ENCODE data around the gene GRAP2. TPM values are rescaled to one million over a fixed set of nuclear protein-coding genes. Genes with fewer than 3 reads are reported as not detected.

GRAP2 gene
- total RNA-seq, 1 experiment from 2014 or later = not detected

- H3K27me3 ChIP-seq = peaks cover 17% of the 10 kb centered on the region
- no peak overlapping the region for H3K4me3 ChIP-seq
- H3K9me3 ChIP-seq = no peaks in the 10 kb centered on the region
- DNase-seq = no peak
- H3K36me3 ChIP-seq = no peaks in the 10 kb centered on the region
Observed at GRCh38 chr22:39932918-39933649, 32.2 kb downstream of the GRAP2 start.

- Histone ChIP-seq H3K4me3 (no peak overlapping the region), H3K27me3 (peaks cover 17% of the 10 kb centered on the region), H3K9me3 (no peaks in the 10 kb centered on the region), H3K36me3 (no peaks in the 10 kb centered on the region)
- DNase-seq = no peak
Observed at GRCh38 chr22:39933741-39934140, 32.9 kb downstream of the GRAP2 start.

GRCh38 chr22:39935116-39935515 is 34.2 kb downstream of the GRAP2 start:
- Histone ChIP-seq H3K9me3 (no peaks in the 10 kb centered on the region), H3K36me3 (no peaks in the 10 kb centered on the region), H3K4me3 (no peak overlapping the region), H3K27me3 (peaks cover 14% of the 10 kb centered on the region)
- DNase-seq = no peak

GRCh38 chr22:39935612-39936011 is 34.7 kb downstream of the GRAP2 start:
- no peak for DNase-seq
- Histone ChIP-seq H3K36me3 (no peaks in the 10 kb centered on the region), H3K27me3 (peaks cover 14% of the 10 kb centered on the region), H3K9me3 (no peaks in the 10 kb centered on the region), H3K4me3 (no peak overlapping the region)

GRCh38 chr22:39936523-39937145 is 35.8 kb downstream of the GRAP2 start:
- Histone ChIP-seq H3K4me3 (no peak overlapping the region), H3K27me3 (peaks cover 12% of the 10 kb centered on the region), H3K9me3 (no peaks in the 10 kb centered on the region), H3K36me3 (no peaks in the 10 kb centered on the region)
- DNase-seq = no peak

- no peak overlapping the region for H3K4me3 ChIP-seq
- peaks cover 12% of the 10 kb centered on the region for H3K27me3 ChIP-seq
- H3K36me3 ChIP-seq = no peaks in the 10 kb centered on the region
- DNase-seq = no peak
- no peaks in the 10 kb centered on the region for H3K9me3 ChIP-seq
Observed at GRCh38 chr22:39937906-39938305, 37.0 kb downstream of the GRAP2 start.

- no peaks in the 10 kb centered on the region for H3K9me3 ChIP-seq
- no peaks in the 10 kb centered on the region for H3K36me3 ChIP-seq
- DNase-seq = no peak
- H3K27me3 ChIP-seq = peaks cover 12% of the 10 kb centered on the region
- no peak overlapping the region for H3K4me3 ChIP-seq
Observed at GRCh38 chr22:39938509-39939111, 37.7 kb downstream of the GRAP2 start.

- DNase-seq = no peak
- Histone ChIP-seq H3K4me3 (no peak overlapping the region), H3K36me3 (no peaks in the 10 kb centered on the region), H3K27me3 (peaks cover 12% of the 10 kb centered on the region), H3K9me3 (no peaks in the 10 kb centered on the region)
Observed at GRCh38 chr22:39939830-39940229, 38.9 kb downstream of the GRAP2 start.

- H3K36me3 ChIP-seq = no peaks in the 10 kb centered on the region
- H3K4me3 ChIP-seq = no peak overlapping the region
- H3K27me3 ChIP-seq = peaks cover 2% of the 10 kb centered on the region; the same call in 1 of the 2 replicates
- no peaks in the 10 kb centered on the region for H3K9me3 ChIP-seq
- DNase-seq = no peak
Observed at GRCh38 chr22:39940757-39941305, 39.9 kb downstream of the GRAP2 start.

GRCh38 chr22:39941601-39942000 is 40.7 kb downstream of the GRAP2 start:
- Histone ChIP-seq H3K36me3 (no peaks in the 10 kb centered on the region), H3K27me3 (no peaks in the 10 kb centered on the region)

GRCh38 chr22:39942439-39943230 is 41.8 kb downstream of the GRAP2 start:
- H3K27me3 ChIP-seq = no peaks in the 10 kb centered on the region
- no peak overlapping the region for H3K4me3 ChIP-seq
- H3K36me3 ChIP-seq = no peaks in the 10 kb centered on the region
- H3K9me3 ChIP-seq = no peaks in the 10 kb centered on the region
- no peak for DNase-seq

More at GRCh38 chr22:39941601-39942000, 40.7 kb downstream of the GRAP2 start:
- DNase-seq = no peak
- Histone ChIP-seq H3K4me3 (no peak overlapping the region), H3K9me3 (no peaks in the 10 kb centered on the region)

- Histone ChIP-seq H3K36me3 (no peaks in the 10 kb centered on the region), H3K4me3 (no peak overlapping the region), H3K27me3 (no peaks in the 10 kb centered on the region), H3K9me3 (no peaks in the 10 kb centered on the region)
- no peak for DNase-seq
Observed at GRCh38 chr22:39943337-39943736, 42.5 kb downstream of the GRAP2 start.

- no peaks in the 10 kb centered on the region for H3K9me3 ChIP-seq
- DNase-seq = no peak
- no peaks in the 10 kb centered on the region for H3K36me3 ChIP-seq
- no peak overlapping the region for H3K4me3 ChIP-seq
- no peaks in the 10 kb centered on the region for H3K27me3 ChIP-seq
Observed at GRCh38 chr22:39943953-39944872, 43.3 kb downstream of the GRAP2 start.

- Histone ChIP-seq H3K27me3 (no peaks in the 10 kb centered on the region), H3K9me3 (no peaks in the 10 kb centered on the region), H3K4me3 (no peak overlapping the region)
Observed at GRCh38 chr22:39946126-39946502, 45.2 kb downstream of the GRAP2 start.

GRCh38 chr22:39946503-39947219 is 45.8 kb downstream of the GRAP2 start:
- no peak for DNase-seq
- Histone ChIP-seq H3K9me3 (no peaks in the 10 kb centered on the region), H3K36me3 (no peaks in the 10 kb centered on the region), H3K27me3 (no peaks in the 10 kb centered on the region), H3K4me3 (no peak overlapping the region)

More at GRCh38 chr22:39946126-39946502, 45.2 kb downstream of the GRAP2 start:
- no peak for DNase-seq
- H3K36me3 ChIP-seq = no peaks in the 10 kb centered on the region
